HepG2 (cell line): ENCODE data around the gene CTNNBL1. TPM values are rescaled to one million over a fixed set of nuclear protein-coding genes. Genes with fewer than 3 reads are reported as not detected.

Experiments
- ATAC-seq: fragments of 200-7000 bp; cut with Tn5 transposase; 3 replicates; pipeline ENCODE4 v1.9.1; 2020; ENCODE audit warnings: mild to moderate bottlenecking, moderate library complexity
- BruUV-seq: library from RNA; stranded (reverse); fragments of 400-500 nt; replicated peaks from 2 replicates; lab custom pipeline; 2021; lab: Mats Ljungman, UMichigan
- CTCF ChIA-PET: fragments of 300-600 bp; formaldehyde crosslinking; extraction: SDS; loops from one replicate; lab custom pipeline; 2021; ENCODE audit warnings: low total read pairs, inconsistent platforms, low intra/inter-chr PET ratio; lab: Yijun Ruan, JAX
- POLR2A ChIA-PET: fragments of 350-600 bp; sonication (Branson Sonifier 250); formaldehyde crosslinking; loops from one replicate; lab custom pipeline; 2020; ENCODE audit warnings: antibody characterized with exemption, inconsistent platforms; lab: Yijun Ruan, JAX
- DNase-seq: peaks from one replicate; pipeline ENCODE4 v3.0.0-alpha.2; 2015; ENCODE audit warnings: low spot score
- FAIRE-seq: peaks from 3 replicates; lab custom pipeline; 2011; peaks lifted over from hg19 to GRCh38; lab: Jason Lieb, UNC
- H2AFZ ChIP-seq: one replicate; pipeline ENCODE4 v1.6.1; 2011; ENCODE audit warnings: low read length, inconsistent platforms
- H3K27ac ChIP-seq: fragments of 300-600 bp; 3 replicates; pipeline ENCODE4 v1.8.0; 2011; ENCODE audit warnings: mixed run types, mild to moderate bottlenecking, mixed read lengths, low read length, inconsistent platforms; ENCODE audit not compliant: insufficient read depth; ENCODE audit errors: extremely low read length
- H3K27me3 ChIP-seq, 2 experiments: fragments of 200-600 bp in 1 of 2; 2 replicates in 1 of 2; 3 replicates in 1 of 2; pipeline versions ENCODE4 v1.6.0 to v1.8.0; 2011; ENCODE audit warnings: low read length in 2 of 2, mild to moderate bottlenecking in 2 of 2, moderate library complexity in 2 of 2, inconsistent platforms in 1 of 2; ENCODE audit not compliant: insufficient read depth in 2 of 2, control insufficient read depth in 1 of 2
- H3K36me3 ChIP-seq, 2 experiments: fragments of 200-600 bp in 1 of 2; replicated peaks in 1 of 2; 2 replicates in 1 of 2; 3 replicates in 1 of 2; pipeline versions ENCODE4 v1.5.1 to v1.8.0; 2011; ENCODE audit warnings: low read length in 2 of 2, inconsistent platforms in 1 of 2; ENCODE audit not compliant: insufficient read depth in 2 of 2, control insufficient read depth in 1 of 2
- H3K4me1 ChIP-seq: 2 replicates; pipeline ENCODE4 v1.5.1; 2012; ENCODE audit warnings: low read length, inconsistent platforms; ENCODE audit not compliant: insufficient read depth
- H3K4me2 ChIP-seq: 2 replicates; pipeline ENCODE4 v1.6.0; 2011; ENCODE audit warnings: low read depth, low read length, inconsistent platforms
- H3K4me3 ChIP-seq, 3 experiments: fragments of 200-600 bp in 1 of 3; sonication (generic), shearing (Covaris generic) in 1 of 3; replicated peaks in 1 of 3; 2 replicates each; pipeline ENCODE4 v1.5.1; 2011 to 2016; ENCODE audit warnings: low read length in 3 of 3, inconsistent platforms in 2 of 3, low read depth in 2 of 3, mild to moderate bottlenecking in 2 of 3, control low read depth in 1 of 3, mixed read lengths in 1 of 3; ENCODE audit not compliant: insufficient read depth in 1 of 3
- H3K79me2 ChIP-seq: one replicate; pipeline ENCODE4 v1.6.1; 2011; ENCODE audit warnings: low read length, inconsistent platforms; ENCODE audit not compliant: insufficient read depth
- H3K9ac ChIP-seq: 2 replicates; pipeline ENCODE4 v1.6.0; 2011; ENCODE audit warnings: mild to moderate bottlenecking, low read depth, low read length, inconsistent platforms; ENCODE audit not compliant: insufficient read depth
- H3K9me3 ChIP-seq: 2 replicates; pipeline ENCODE4 v1.5.1; 2012; ENCODE audit warnings: mild to moderate bottlenecking, low read length
- H4K20me1 ChIP-seq: 2 replicates; pipeline ENCODE4 v1.6.0; 2011; ENCODE audit warnings: inconsistent platforms, mild to moderate bottlenecking, low read length, moderate library complexity; ENCODE audit not compliant: insufficient read depth
- DMAP1 ChIP-seq: IDR thresholded peaks from 2 replicates; pipeline ENCODE4 v1.6.1; 2016
- FOXK1 ChIP-seq: sonication (generic); formaldehyde crosslinking; IDR thresholded peaks from 2 replicates; pipeline ENCODE4 v1.4.0; 2020; ENCODE audit warnings: low read depth, missing genetic modification reagents, borderline replicate concordance
- KMT2B ChIP-seq: IDR thresholded peaks from 2 replicates; pipeline ENCODE4 v1.6.1; 2016; ENCODE audit warnings: missing genetic modification reagents, missing compliant biosample characterization
- NBN ChIP-seq: fragments of 450-650 bp; conservative IDR thresholded peaks from 2 replicates; pipeline ENCODE4 v1.6.1; 2017
- RFX1 ChIP-seq: fragments of 450-650 bp; IDR thresholded peaks from 2 replicates; pipeline ENCODE4 v1.6.1; 2017
- SOX13 ChIP-seq, 3 experiments: fragments of 450-650 bp in 1 of 3; sonication (generic) in 1 of 3; formaldehyde crosslinking in 1 of 3; IDR thresholded peaks in 2 of 3; conservative IDR thresholded peaks in 1 of 3; 2 replicates each; pipeline versions ENCODE4 v1.5.0 to v1.6.1; 2016 to 2020; ENCODE audit warnings: antibody characterized with exemption in 1 of 3, mild to moderate bottlenecking in 1 of 3, missing compliant biosample characterization in 1 of 3, missing genetic modification reagents in 1 of 3, moderate library complexity in 1 of 3
- TEAD2 ChIP-seq: sonication (generic); formaldehyde crosslinking; IDR thresholded peaks from 2 replicates; pipeline ENCODE4 v1.9.0; 2021; ENCODE audit warnings: missing genetic modification reagents
- ZFY ChIP-seq: sonication (generic); formaldehyde crosslinking; IDR thresholded peaks from 2 replicates; pipeline ENCODE4 v1.4.0; 2020; ENCODE audit warnings: missing genetic modification reagents
- ZNF782 ChIP-seq: sonication (generic); formaldehyde crosslinking; IDR thresholded peaks from 2 replicates; pipeline ENCODE4 v1.4.0; 2020; ENCODE audit warnings: missing genetic modification reagents, mild to moderate bottlenecking, borderline replicate concordance
- WGBS: methylation state at CpG from one replicate; pipeline ENCODE4 v1.1.6; 2017; ENCODE audit warnings: low lambda C conversion rate; 5-methylcytosine and 5-hydroxymethylcytosine counted together
- in situ Hi-C: cut with HindIII; loops from 2 replicates; pipeline ENCODE4 v1.10.0; 2017; ENCODE audit warnings: low pct_unique_long_range_greater_than_20kb; ENCODE audit not compliant: extremely low pct_ligation_motif_present
- intact Hi-C: fragments of 100-400 bp; cut with micrococcal nuclease; formaldehyde crosslinking; loops from one replicate; pipeline ENCODE4 v1.10.0; 2022; ENCODE audit not compliant: unreplicated experiment
- polyA plus RNA-seq, 8 experiments: library from polyadenylated mRNA; depleted of rRNA in 3 of 8; stranded (reverse) in 7 of 8; unstranded in 1 of 8; fragments of >200 nt; fragmentation: Illumina TruSeq in 4 of 8; extraction: Trizol in 4 of 8; gene quantifications; 2 replicates each; pipeline versions ENCODE4 v1.2.1 to v1.2.3, GENCODE V29; 2011 to 2016; ENCODE audit warnings: low read depth in 4 of 8, missing spikeins in 1 of 8, mixed read lengths in 1 of 8; ENCODE audit not compliant: insufficient read depth in 1 of 8
- total RNA-seq, 5 experiments: library from RNA; depleted of rRNA; stranded (reverse); fragments of >200 nt; fragmentation: Illumina TruSeq; extraction: Trizol; gene quantifications; 2 replicates each; pipeline ENCODE4 v1.2.3, GENCODE V29; 2016; ENCODE audit warnings: low read depth in 1 of 5
- TF ChIP-seq, protein P1 (sequence below): sonication (generic); formaldehyde crosslinking; IDR thresholded peaks from 2 replicates; pipeline ENCODE4 v1.4.0; 2020; ENCODE audit warnings: missing genetic modification reagents
- TF ChIP-seq, protein P2 (sequence below): sonication (generic); formaldehyde crosslinking; IDR thresholded peaks from 2 replicates; pipeline ENCODE4 v1.4.0; 2020; ENCODE audit warnings: missing genetic modification reagents

CTNNBL1 gene
- total and polyA plus RNA-seq, 2 of the 13 experiments (the other 11 are each of a cell fraction or from before 2014, with no cell fraction given) = 49.3 to 94.6 TPM

DNA sequence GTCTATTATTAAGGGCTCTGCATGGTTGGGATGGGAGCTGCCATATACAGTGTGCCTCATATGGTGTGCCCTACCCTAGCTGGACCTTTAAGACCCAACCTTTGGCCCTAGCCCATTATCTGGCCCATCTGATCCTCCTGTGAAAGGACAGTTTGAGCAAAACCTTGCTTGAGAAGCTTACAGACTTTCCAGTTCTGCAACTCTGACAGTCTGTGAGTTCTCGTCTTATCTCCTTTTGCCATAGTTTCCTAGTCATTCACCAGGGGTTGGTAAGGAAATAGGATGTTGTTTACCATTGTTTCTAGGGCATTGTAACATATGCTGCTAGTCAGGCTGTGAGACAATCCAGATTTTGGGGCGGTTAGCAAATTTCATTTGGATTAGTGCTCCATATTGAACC, 17.2 kb downstream of the CTNNBL1 start:
- CTCF ChIA-PET = no interaction called here
- no peaks in the 10 kb centered on the region for H3K9me3 ChIP-seq
- in situ Hi-C loops (no loop called here), intact Hi-C loops (no loop called here)
- POLR2A ChIA-PET = no interaction called here
- FAIRE-seq = no peak
- 98% methylated on average over 2 of the region's 2 CpGs for WGBS
- H2AFZ ChIP-seq = no peak overlapping the region
- no peaks in the 10 kb centered on the region for H3K27me3 ChIP-seq
- no peak overlapping the region for H3K4me3 ChIP-seq
- H3K4me1 ChIP-seq = peaks cover 28% of the 10 kb centered on the region
- TF ChIP-seq, protein P1, sequence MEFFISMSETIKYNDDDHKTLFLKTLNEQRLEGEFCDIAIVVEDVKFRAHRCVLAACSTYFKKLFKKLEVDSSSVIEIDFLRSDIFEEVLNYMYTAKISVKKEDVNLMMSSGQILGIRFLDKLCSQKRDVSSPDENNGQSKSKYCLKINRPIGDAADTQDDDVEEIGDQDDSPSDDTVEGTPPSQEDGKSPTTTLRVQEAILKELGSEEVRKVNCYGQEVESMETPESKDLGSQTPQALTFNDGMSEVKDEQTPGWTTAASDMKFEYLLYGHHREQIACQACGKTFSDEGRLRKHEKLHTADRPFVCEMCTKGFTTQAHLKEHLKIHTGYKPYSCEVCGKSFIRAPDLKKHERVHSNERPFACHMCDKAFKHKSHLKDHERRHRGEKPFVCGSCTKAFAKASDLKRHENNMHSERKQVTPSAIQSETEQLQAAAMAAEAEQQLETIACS (CRISPR knock-in tag) = no peak
- TF ChIP-seq ZNF782 = no peak
- no peak for TF ChIP-seq KMT2B
- TF ChIP-seq ZFY (CRISPR knock-in tag) = no peak
- TF ChIP-seq TEAD2 (CRISPR knock-in tag) = no peak
- TF ChIP-seq RFX1 = no peak
- no peak for TF ChIP-seq FOXK1
- no peak for TF ChIP-seq NBN
- TF ChIP-seq DMAP1 = no peak
- TF ChIP-seq, protein P2, sequence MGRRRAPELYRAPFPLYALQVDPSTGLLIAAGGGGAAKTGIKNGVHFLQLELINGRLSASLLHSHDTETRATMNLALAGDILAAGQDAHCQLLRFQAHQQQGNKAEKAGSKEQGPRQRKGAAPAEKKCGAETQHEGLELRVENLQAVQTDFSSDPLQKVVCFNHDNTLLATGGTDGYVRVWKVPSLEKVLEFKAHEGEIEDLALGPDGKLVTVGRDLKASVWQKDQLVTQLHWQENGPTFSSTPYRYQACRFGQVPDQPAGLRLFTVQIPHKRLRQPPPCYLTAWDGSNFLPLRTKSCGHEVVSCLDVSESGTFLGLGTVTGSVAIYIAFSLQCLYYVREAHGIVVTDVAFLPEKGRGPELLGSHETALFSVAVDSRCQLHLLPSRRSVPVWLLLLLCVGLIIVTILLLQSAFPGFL = no peak
- TF ChIP-seq SOX13 (IDR thresholded peaks at IDR 0.05) = no peak
- no peak for TF ChIP-seq SOX13 (CRISPR knock-in tag; conservative IDR thresholded peaks at IDR 0.05 in 1 of 2, IDR thresholded peaks at IDR 0.05 in 1 of 2)
- ATAC-seq = no peak
- H3K36me3 ChIP-seq = 0 out of 5 replicates have a peak, but pooled peaks cover 0 to 4% of the 10 kb centered on the region in 2 experiments
- no peak for DNase-seq
- no peak overlapping the region for H3K4me2 ChIP-seq
- H4K20me1 ChIP-seq = no peaks in the 10 kb centered on the region
- peaks cover 71% of the 10 kb centered on the region for H3K79me2 ChIP-seq
- no peak overlapping the region for H3K27ac ChIP-seq
- no peak overlapping the region for H3K9ac ChIP-seq
- BruUV-seq = no TSS peak
